GM18526 (cell line): Measurements from ENCODE around the gene RPL10.

Experiments
- POLR2A ChIP-seq: IDR thresholded peaks from 3 replicates; pipeline ENCODE4 v1.6.1; 2011; ENCODE audit not compliant: insufficient read length; ENCODE audit errors: extremely low read depth

The RPL10 gene

DNA sequence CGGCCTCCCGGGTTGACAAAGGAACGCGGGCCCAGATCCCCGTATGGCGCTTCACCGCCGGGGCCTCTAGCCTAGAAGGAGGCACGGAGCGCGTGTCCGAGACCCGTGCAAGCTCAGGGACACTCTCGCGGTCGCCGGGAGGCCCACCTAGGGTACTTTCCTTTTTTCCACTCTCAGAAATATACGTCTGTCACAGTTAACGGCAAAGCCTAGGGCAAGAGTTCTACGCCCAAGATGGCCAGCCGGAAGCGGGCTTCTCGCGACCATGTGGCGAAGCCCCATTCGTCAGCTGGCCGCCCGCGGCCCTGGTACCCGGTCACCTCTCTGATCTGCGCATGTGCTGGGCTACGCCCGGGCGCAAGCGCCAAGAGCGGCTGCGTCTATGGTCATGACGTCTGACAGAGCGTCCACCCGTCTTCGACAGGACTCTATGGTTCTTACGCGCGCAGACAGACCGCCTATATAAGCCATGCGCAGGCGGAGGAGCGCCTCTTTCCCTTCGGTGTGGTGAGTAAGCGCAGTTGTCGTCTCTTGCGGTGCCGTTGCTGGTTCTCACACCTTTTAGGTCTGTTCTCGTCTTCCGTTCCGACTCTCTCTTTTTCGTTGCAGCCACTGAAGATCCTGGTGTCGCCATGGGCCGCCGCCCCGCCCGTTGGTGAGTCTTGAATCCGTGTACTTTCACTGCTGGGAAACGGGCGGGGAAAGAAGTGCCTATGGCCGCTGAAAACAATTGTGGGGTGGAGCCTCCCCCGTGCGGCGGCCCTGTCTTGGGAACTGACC lies at the start of gene RPL10:
Gene RPL10, plus strand, starts transcription at position 490 of the 780 bp plus-strand sequence. Its CDS starts 143 bp downstream, at position 633.
- TF ChIP-seq POLR2A, result peak; percentile 99

DNA sequence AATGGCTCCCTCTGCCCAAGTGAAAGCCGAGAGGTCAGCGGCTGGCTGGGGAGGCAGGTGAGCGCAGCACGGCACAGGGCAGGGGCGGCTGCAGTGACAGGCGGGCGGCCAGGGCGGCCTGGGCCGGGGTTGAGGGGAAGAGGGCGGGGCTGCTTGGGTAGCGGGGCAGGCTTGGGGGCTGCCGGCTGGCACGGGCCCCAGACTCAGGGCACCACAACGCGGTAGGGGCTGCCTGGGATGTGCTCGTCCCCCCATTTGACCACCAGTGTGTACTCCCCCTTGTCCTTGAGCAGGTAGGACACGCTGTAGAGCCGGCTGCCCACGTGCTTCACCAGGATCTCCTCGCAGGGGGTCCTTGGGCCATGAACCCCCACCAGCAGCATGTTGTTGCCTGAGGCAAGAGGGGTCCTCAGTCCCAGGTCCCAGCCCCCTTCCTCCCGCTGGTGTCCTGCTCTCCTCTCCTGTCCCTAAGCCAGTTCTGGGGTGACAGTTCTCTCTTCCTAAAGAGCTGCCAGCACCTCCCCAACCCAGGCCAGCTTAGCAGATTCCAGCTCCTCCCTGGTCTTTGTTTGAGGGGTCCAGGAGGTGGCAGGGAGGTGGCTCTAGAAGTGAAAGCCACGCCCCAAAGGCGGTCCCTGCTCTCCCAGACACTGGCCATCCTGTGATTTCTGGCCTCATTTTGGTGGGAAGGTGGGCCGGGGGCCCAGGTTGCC lies 49.4 kb upstream of the RPL10 start:
- no peak for TF ChIP-seq POLR2A

DNA sequence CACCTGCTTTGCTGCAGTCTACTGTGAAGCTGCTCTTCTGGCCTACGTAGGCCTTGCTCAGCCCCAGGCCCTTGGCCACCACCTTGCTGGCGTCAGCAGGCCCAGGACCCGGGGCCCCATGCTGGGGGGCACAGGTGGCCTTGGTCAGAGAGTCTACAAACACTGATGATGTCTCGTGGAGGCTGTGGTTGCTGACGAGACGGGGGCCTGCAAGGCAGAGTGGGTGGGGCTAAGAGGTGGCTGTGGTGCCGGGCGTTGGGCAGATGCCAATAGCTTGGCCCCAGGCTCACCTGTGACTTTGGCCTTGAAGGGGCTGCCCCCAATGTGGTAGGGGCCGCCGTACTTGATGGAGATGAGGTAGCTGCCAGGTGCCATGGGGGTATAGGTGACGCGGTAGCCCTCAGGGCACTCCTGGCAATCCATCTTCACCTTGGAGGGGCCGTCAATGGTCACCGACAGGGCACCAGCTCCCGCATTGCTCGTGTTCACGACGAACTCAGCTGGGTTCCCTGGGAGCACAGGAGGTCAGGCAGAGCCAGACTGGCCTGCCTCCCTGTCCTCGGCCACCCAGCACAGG lies 48.7 kb upstream of the RPL10 start:
- no peak for TF ChIP-seq POLR2A

GRCh38 chrX:154349979-154350378 lies 48.2 kb upstream of the RPL10 start:
- no peak for TF ChIP-seq POLR2A

DNA sequence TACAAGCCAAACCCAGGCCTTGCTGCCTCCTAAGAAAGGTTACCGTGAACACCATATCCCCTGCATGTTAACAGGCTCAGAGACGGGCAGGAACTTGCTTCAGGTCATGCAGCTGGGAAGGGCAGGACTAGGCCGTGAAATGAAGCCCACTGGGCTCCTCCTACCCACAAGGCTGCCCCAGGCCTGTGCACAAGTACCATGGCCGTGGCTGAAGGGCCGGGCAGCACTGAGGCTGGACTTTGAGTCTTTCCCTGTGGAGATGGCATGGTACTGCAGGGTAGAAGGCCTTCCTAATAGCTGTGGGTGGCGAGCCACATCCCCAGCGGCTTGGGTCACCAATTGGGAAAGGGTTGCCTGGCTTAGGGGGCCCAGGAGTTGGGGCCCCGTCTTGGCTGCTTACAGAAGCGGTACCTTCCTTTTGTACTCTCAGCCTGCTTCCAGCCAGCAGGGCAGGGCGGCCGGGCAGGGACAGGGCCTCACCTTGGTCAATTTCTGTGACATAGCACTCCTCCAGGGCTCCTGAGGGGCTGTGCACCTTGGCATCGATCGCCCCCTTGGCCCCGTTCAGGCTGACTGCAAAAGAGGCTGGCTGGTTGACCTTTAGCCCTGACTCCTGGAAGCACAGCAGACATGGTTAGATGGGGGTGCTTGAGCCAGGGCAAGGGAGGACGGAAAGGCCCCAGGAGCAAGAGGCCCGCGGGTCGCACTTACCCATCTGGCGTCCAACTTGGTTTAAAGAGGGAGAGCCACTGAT lies 47.6 kb upstream of the RPL10 start:
- no peak for TF ChIP-seq POLR2A

DNA sequence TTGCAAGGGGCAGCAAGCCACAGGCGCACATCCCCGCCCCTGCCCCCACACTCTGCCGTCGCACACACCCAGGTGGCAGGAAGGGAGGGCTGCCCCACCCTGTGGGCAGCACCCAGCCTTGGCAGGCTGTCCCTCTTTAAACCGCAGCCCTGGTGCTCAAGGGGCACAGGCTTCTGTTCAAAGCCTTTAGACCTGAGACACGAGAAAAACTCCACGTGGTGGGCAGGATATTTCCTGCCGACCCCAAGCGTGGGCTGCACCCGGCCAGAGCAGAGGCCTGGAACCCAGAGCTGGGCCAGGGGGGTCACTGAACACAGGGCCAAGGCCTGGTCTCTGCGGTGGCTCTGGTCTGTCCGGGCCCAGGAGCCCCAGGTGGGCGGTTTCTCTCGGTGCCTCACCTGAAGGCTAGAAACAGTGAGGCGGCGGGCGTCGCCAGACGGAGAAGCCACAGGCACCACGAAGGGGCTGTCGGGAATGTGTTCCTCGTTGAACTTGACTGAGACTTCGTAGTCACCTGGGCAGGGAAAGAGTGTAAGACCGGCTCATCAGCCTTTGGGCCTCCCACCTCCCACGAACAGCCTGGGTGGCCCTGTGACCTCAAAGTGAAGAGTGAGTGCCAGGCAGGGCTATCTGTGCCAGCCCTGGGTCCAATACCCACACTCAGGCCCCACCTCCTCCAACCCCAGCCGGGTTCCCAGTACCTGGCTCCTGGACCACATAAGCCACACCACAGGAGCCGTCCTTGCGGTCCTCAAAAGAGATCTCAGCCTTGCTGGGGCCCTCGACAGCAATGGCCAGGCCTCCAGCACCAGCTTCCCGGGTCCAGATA lies 46.8 kb upstream of the RPL10 start:
- TF ChIP-seq POLR2A, result no peak

DNA sequence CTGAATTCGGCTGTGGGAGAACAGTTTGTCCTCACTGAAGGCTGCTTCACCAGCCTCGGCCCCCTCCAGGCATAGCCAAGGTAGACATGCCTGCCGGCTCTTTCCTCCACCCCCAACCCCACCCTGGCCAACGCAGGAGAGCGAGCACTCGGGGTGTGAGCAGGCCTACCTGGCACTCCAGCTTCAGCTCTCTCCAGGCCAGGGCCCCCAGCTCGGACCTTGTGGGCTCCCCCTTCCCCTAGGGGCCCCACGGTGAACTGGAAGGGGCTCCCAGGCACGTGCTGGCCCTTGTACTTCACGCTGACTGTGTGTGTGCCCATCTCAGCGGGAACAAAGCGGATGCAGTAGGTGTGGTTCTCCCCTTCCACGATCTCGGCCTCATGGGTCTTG lies 46.2 kb upstream of the RPL10 start:
- TF ChIP-seq POLR2A, result no peak

DNA sequence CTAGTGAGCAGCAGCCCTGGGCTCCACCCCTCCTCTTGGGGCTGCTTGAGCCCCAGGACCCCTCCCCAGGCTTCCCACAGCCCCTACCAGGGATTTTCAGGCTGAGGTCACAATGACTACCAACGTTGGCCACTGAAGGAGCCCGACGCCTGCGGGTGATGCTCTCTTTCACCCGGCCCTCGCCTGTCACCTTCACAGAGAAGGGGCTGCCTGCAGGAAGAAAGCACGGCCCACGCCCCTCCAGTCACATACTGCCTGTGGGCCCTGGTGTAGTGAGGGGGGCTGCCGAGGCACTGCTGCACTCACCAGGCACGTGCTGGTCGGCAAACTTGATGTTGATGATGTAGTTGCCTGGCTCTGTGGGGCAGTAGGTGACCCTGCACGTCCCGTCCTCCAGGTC lies 45.7 kb upstream of the RPL10 start:
- TF ChIP-seq POLR2A, result no peak

DNA sequence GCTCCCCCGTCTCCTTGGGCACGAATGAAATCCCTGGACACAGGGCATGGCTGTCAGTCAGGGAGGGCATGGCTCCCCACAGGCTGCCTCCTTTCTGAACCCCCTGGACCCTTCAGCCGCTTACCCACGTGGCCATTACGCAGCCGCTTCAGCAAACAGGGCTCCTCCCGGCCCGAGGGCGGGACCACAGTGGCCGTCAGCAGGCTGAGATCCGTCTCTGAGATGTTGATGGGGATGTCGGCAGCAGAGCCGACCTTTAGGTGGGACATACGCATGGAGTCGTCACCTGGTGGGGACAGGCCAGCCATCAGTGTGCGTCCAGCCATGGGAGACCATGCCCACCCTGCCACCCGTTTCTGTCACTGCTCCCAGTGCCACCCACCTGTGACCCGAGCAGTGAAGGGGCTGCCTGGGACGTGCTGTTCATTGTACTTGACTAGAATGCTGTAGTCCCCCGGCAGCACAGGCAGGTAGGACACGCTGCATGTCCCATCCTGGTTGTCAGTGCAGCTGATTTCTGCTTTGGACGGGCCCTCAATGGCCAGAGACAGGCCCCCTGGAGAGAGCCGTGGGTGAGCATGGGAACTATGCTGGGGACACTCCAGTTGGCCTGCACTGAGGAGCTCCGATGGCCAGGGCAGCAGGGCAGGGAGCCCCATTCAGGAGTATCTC lies 44.9 kb upstream of the RPL10 start:
- TF ChIP-seq POLR2A, result no peak

DNA sequence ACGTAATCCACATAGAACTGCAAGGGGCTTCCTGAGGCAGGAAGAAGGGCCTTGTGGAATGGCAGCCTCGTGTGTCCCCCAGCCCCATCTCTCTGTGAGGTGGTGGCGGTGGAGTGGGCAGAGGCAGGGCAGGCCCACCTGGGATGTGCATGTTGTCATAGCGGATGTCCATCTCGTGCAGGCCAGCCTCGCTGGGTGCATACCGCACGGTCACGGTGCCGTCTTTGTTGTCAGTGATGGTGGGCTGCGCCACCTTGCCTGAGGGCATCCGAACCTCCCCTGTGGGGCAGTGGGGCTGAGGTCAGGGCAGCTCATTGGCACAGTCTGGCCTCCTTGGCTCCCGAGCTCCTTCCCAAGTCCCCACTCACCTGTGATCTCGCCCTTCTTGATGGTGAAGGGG lies 44.2 kb upstream of the RPL10 start:
- TF ChIP-seq POLR2A, result no peak

DNA sequence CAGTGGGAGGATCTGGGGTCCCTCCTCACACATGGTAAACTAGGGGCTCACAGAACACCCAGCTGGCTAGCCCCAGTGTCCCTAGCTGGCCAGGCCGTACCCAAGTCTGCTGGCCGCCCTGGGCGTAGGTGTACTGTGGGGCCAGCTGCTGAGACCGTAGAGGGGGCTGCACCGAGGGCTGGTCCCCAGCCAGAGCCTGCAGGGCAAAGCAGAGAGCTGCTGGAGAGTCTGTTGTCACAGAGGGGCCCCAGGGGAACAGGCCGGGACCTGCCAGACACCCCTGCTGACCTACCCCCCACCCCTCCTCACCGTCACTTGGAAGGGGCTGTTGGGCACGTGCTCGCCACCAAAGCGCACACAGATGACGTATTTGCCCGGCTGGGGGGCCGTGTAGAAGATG lies 43.7 kb upstream of the RPL10 start:
- TF ChIP-seq POLR2A, result no peak

DNA sequence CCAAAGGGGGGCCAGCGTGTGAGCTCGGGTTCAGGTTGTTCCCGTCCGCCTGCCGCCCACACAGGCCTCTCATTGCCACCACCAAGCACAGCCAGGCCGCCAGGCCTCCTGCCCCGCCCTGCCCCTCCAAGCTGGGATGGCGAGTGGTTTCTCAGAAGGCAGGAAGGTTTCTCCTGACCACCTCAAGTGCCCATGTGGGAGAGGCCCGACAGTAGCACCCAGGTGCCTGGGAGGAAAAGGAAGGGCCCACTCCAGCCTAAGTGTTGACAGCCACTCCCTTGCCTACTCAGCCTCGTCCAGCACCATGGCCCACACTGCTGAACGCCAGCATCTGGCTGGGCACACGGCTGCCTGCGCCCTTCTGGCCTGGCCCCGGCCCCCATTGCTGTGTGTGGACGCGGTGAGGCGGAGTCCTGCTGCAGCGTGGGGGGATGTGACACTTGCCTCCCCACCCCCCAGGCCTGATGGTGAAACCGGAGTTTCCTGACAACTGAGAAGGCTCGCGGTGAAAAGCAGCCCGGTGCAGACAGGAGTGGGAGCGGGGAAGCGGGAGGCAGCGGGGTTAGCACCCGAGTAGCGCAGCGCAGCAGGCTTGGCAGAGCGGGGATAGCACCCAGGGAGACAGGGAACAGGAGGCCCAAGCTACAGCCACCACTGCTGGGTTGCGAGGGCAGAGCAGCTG lies 42.9 kb upstream of the RPL10 start:
- no peak for TF ChIP-seq POLR2A

DNA sequence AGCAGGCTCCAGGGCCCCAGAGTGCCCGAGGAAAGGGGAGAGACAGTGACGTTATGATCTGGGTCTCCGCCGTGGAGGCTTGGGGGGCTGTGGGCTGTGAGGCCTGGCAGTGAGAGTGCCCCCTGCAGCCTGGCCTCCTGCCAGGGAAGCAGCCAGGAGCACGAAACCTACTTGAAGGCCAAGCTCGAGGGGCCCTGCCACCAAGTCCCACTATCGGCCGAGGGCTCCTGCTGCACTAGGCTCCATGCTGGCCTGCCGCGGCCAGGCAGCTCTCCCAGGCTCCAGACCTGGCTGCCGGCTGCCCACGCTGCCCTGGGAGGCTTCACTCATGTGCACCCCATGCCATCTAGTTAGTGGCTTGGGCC lies 42.4 kb upstream of the RPL10 start:
- no peak for TF ChIP-seq POLR2A

DNA sequence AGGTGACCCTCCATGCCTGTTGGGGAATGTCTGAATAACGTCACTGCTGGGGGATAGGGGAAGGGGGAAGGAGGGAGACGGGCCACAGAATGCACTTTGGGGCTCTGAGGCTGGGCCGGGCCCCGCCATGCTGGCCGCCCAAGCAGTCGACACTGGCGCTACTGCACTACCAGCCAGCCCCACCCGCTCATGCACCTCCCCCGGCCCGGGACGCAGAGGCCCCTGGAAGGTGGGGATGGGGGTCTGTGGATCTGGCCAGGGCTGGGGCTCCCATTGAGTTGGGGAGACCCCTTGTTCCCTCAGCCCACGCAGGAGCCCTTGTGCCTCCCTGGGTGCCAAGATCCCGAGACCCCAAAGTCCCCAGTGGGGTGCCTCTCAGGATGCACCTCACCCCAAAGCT lies 41.6 kb upstream of the RPL10 start:
- TF ChIP-seq POLR2A, result no peak
